Measurements from ENCODE around the gene SLC25A13. TPM values are rescaled to one million over a fixed set of nuclear protein-coding genes. Genes with fewer than 3 reads are reported as not detected.
A peak's percentile ranks its signal among the peaks of the same experiment; 100 is the strongest.

Gene SLC25A13
- total RNA-seq, 1 experiment from 2014 or later: 102 TPM

GRCh38 chr7:96305915-96306314 lies 16.0 kb downstream of the SLC25A13 start:
- H3K9me3 Mint-ChIP-seq (ENCODE audit: unreplicated experiment): no peaks in the 10 kb centered on the region
- no peaks in the 10 kb centered on the region; the same call in 1 of the 2 replicates for H3K36me3 ChIP-seq (ENCODE audit: control insufficient read depth, insufficient read depth, low read length)
- H3K4me1 Mint-ChIP-seq (ENCODE audit: low read depth, unreplicated experiment): peaks cover 49% of the 10 kb centered on the region
- H3K27ac Mint-ChIP-seq (ENCODE audit: unreplicated experiment): peak overlapping the region; percentile 51
- intact Hi-C loops (cut with micrococcal nuclease; ENCODE audit: unreplicated experiment): no loop called here
- ChIA-PET POLR2A (no interaction called here), CTCF (no interaction called here)
- BruUV-seq (replicated peaks): no TSS peak
- TF ChIP-seq CTCF (IDR thresholded peaks at IDR 0.05; ENCODE audit: insufficient read depth in 1 of 2, low read depth in 1 of 2, low read length in 1 of 2, severe bottlenecking in 1 of 2, unreplicated experiment in 1 of 2): no peak
- no peaks in the 10 kb centered on the region for H3K27me3 Mint-ChIP-seq (ENCODE audit: insufficient read depth, unreplicated experiment)
- H3K36me3 Mint-ChIP-seq (ENCODE audit: insufficient read depth, unreplicated experiment): peaks cover 26% of the 10 kb centered on the region
- H3K4me3 Mint-ChIP-seq (ENCODE audit: unreplicated experiment): no peak overlapping the region
- no peak overlapping the region for H3K4me3 ChIP-seq (ENCODE audit: low read depth, low read length)
- no peak for DNase-seq
- no peaks in the 10 kb centered on the region for H3K27me3 ChIP-seq (replicated peaks; ENCODE audit: control insufficient read depth, insufficient read depth, low read length)
- H3K4me1 ChIP-seq: peaks cover 60% of the 10 kb centered on the region
- no peaks in the 10 kb centered on the region for H3K9me3 ChIP-seq

GRCh38 chr7:96304573-96304972 lies 17.3 kb downstream of the SLC25A13 start:
- Mint-ChIP-seq H3K27ac (ENCODE audit: unreplicated experiment) (peak overlapping the region; percentile 72), H3K4me3 (ENCODE audit: unreplicated experiment) (no peak overlapping the region), H3K27me3 (ENCODE audit: insufficient read depth, unreplicated experiment) (no peaks in the 10 kb centered on the region), H3K36me3 (ENCODE audit: insufficient read depth, unreplicated experiment) (peaks cover 24% of the 10 kb centered on the region), H3K9me3 (ENCODE audit: unreplicated experiment) (no peaks in the 10 kb centered on the region), H3K4me1 (ENCODE audit: low read depth, unreplicated experiment) (peaks cover 46% of the 10 kb centered on the region)
- Histone ChIP-seq H3K9me3 (no peaks in the 10 kb centered on the region), H3K4me1 (peaks cover 71% of the 10 kb centered on the region), H3K4me3 (ENCODE audit: low read depth, low read length) (no peak overlapping the region), H3K27me3 (replicated peaks; ENCODE audit: control insufficient read depth, insufficient read depth, low read length) (no peaks in the 10 kb centered on the region), H3K36me3 (ENCODE audit: control insufficient read depth, insufficient read depth, low read length) (no peaks in the 10 kb centered on the region; the same call in 1 of the 2 replicates)
- intact Hi-C loops (cut with micrococcal nuclease; ENCODE audit: unreplicated experiment): loop anchor here (5.0 kb wide), 2 partner anchors 862 to 1568 kb away; partner anchors contain the start of gene ASNS
- no TSS peak for BruUV-seq (replicated peaks)
- POLR2A ChIA-PET: no interaction called here
- DNase-seq: no peak
- TF ChIP-seq CTCF (IDR thresholded peaks at IDR 0.05; ENCODE audit: insufficient read depth in 1 of 2, low read depth in 1 of 2, low read length in 1 of 2, severe bottlenecking in 1 of 2, unreplicated experiment in 1 of 2): no peak
- CTCF ChIA-PET: interaction anchor here (0.7 kb wide), 1 partner anchor 27 kb away, joined by 3 read pairs; no protein-coding TSS in a partner anchor

GRCh38 chr7:96303686-96304443 lies 18.0 kb downstream of the SLC25A13 start:
- CTCF ChIA-PET: interaction anchor here (0.7 to 1.0 kb wide), 3 partner anchors 28 to 135 kb away, joined by 3 read pairs; no protein-coding TSS in a partner anchor
- BruUV-seq (replicated peaks): TSS peak; percentile 49
- POLR2A ChIA-PET: interaction anchor here (1.0 to 1.1 kb wide), 2 partner anchors 9 to 19 kb away, joined by 4 to 8 read pairs; no protein-coding TSS in a partner anchor
- no peaks in the 10 kb centered on the region for H3K9me3 Mint-ChIP-seq (ENCODE audit: unreplicated experiment)
- H3K36me3 ChIP-seq (ENCODE audit: control insufficient read depth, insufficient read depth, low read length): no peaks in the 10 kb centered on the region; the same call in 1 of the 2 replicates
- DNase-seq: no peak
- H3K4me3 ChIP-seq (ENCODE audit: low read depth, low read length): no peak overlapping the region
- H3K27me3 ChIP-seq (replicated peaks; ENCODE audit: control insufficient read depth, insufficient read depth, low read length): no peaks in the 10 kb centered on the region
- peaks cover 17% of the 10 kb centered on the region for H3K36me3 Mint-ChIP-seq (ENCODE audit: insufficient read depth, unreplicated experiment)
- peaks cover 70% of the 10 kb centered on the region for H3K4me1 ChIP-seq
- H3K4me1 Mint-ChIP-seq (ENCODE audit: low read depth, unreplicated experiment): peaks cover 47% of the 10 kb centered on the region
- no peak for TF ChIP-seq CTCF (IDR thresholded peaks at IDR 0.05; ENCODE audit: insufficient read depth in 1 of 2, low read depth in 1 of 2, low read length in 1 of 2, severe bottlenecking in 1 of 2, unreplicated experiment in 1 of 2)
- H3K4me3 Mint-ChIP-seq (ENCODE audit: unreplicated experiment): peak overlapping the region; percentile 40
- intact Hi-C loops (cut with micrococcal nuclease; ENCODE audit: unreplicated experiment): loop anchor here (1.0 to 5.0 kb wide), 7 partner anchors 17 to 1568 kb away; partner anchors contain the start of genes ASNS and SEM1
- H3K9me3 ChIP-seq: no peaks in the 10 kb centered on the region
- no peaks in the 10 kb centered on the region for H3K27me3 Mint-ChIP-seq (ENCODE audit: insufficient read depth, unreplicated experiment)
- peak overlapping the region; percentile 72 for H3K27ac Mint-ChIP-seq (ENCODE audit: unreplicated experiment)

Data from Caco-2 (cell line).